ENCODE measurements around the gene HPDL. TPM values are rescaled to one million over a fixed set of nuclear protein-coding genes. Genes with fewer than 3 reads are reported as not detected.

HPDL gene
- total and polyA plus RNA-seq, 2 of the 8 experiments (the other 6 are each of a cell fraction or from before 2014, with no cell fraction given), result 58.5 to 62.7 TPM

DNA sequence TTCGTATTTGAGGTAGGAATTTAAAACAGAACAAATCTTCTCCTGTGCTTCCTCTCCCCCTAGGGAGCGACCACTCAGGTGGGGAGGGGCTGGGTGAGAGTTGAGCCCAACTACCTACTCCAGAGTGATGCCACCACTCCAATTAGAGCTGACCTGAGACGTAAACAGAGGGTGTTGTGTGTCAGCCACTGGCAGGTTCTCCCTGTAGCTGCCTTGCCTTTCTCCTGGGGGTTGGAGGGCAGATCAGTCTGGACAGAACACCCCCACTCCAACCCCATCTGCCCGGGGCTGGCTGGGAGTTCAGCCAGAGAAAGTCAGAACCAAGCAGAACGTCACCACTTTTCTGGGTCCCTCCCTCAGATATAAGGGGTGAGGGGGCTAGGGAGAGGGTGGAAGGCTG lies 2.0 kb downstream of the HPDL start:
- H3K14ac ChIP-seq (ENCODE audit: insufficient read length), result no peak overlapping the region
- no peak overlapping the region for H3K4ac ChIP-seq (replicated peaks; ENCODE audit: insufficient read length, low read depth, low read length)
- no peak overlapping the region for H2BK120ac ChIP-seq (replicated peaks; ENCODE audit: low read depth, low read length)
- H3K36me3 ChIP-seq (ENCODE audit: control insufficient read depth in 2 of 4, insufficient read depth in 4 of 4, low read length in 3 of 4), result peaks cover 7 to 38% (median 20%) of the 10 kb centered on the region in 4 experiments; a peak in 5 of 8 replicates
- no peak overlapping the region for H2BK20ac ChIP-seq (ENCODE audit: low read length)
- H4K8ac ChIP-seq (ENCODE audit: extremely low read depth, insufficient read depth, low read length), result no peak overlapping the region
- ChIA-PET POLR2A (ENCODE audit: partially characterized antibody) (interaction anchor here (0.6 to 16.3 kb wide), 18 partner anchors 8 to 549 kb away, joined by 3 to 472 read pairs (median 7); partner anchors contain the start of genes CCDC163, HECTD3, MMACHC and MUTYH), CTCF (ENCODE audit: partially characterized antibody) (interaction anchor here (0.6 to 5.3 kb wide), 11 partner anchors 11 to 315 kb away, joined by 3 to 29 read pairs (median 5); partner anchors contain the start of genes MUTYH and TOE1)
- peaks cover 7 to 21% (median 12%) of the 10 kb centered on the region in 4 experiments; a peak in 6 of 7 replicates for H3K4me1 ChIP-seq (replicated peaks in 1 of 4; ENCODE audit: control insufficient read depth in 3 of 4, insufficient read depth in 4 of 4, low read length in 3 of 4)
- H3K56ac ChIP-seq (replicated peaks; ENCODE audit: insufficient read length, low read depth, low read length), result no peak overlapping the region
- peaks cover 0 to 2% of the 10 kb centered on the region in 2 experiments for H4K20me1 ChIP-seq (replicated peaks in 1 of 2; ENCODE audit: control insufficient read depth in 1 of 2, insufficient read depth in 2 of 2, low read length in 2 of 2)
- H2BK5ac ChIP-seq (ENCODE audit: low read depth, low read length), result 0 out of 2 replicates have a peak overlapping the region, but pooled peaks have one; percentile 40
- no peak overlapping the region for H2BK15ac ChIP-seq (ENCODE audit: low read length)
- 0 out of 2 replicates have a peak, but pooled peaks have one; percentile 23 for TF ChIP-seq TAF1 (IDR thresholded peaks at IDR 0.05; ENCODE audit: low read depth, low read length)
- TF ChIP-seq NANOG (IDR thresholded peaks at IDR 0.05; ENCODE audit: insufficient read depth, low read depth, low read length, poor library complexity, severe bottlenecking), result no peak
- TF ChIP-seq POLR2AphosphoS5 (IDR thresholded peaks at IDR 0.05; ENCODE audit: low read depth, low read length), result peak; percentile 75
- 47% methylated on average over 5 of the region's 5 CpGs; no CpG with 5 or more reads in 1 of the 2 experiments for WGBS, 2 experiments (ENCODE audit: extremely low coverage in 1 of 2, insufficient coverage in 1 of 2, insufficient read length in 1 of 2, insufficient replicate concordance in 2 of 2, low coverage in 1 of 2, low lambda C conversion rate in 2 of 2, missing lambda C conversion rate in 1 of 2)
- H2AFZ ChIP-seq (ENCODE audit: low read length), result no peak overlapping the region
- H4K5ac ChIP-seq (ENCODE audit: insufficient read length, low read depth, low read length), result no peak overlapping the region
- no peak overlapping the region for H4K91ac ChIP-seq (replicated peaks; ENCODE audit: insufficient read length, low read length)
- FAIRE-seq (no peak), DNase-seq (ENCODE audit: low read depth in 1 of 2, low spot score in 2 of 2) (peak in 1 of 2 experiments; percentile 63)
- H3K79me1 ChIP-seq (ENCODE audit: low read depth, low read length), result peaks cover 5% of the 10 kb centered on the region; the same call in 1 of the 2 replicates
- no peak overlapping the region for H3K23ac ChIP-seq (ENCODE audit: insufficient read length)
- H3K18ac ChIP-seq (ENCODE audit: extremely low read depth, low read length), result no peak overlapping the region
- peak overlapping the region; percentile 61 to 69 (median 64); a peak in 7 of 8 replicates for H3K4me3 ChIP-seq (ENCODE audit: extremely low read depth in 1 of 4, insufficient read depth in 2 of 4, low read depth in 3 of 4, low read length in 4 of 4)
- H3K9me3 ChIP-seq (ENCODE audit: insufficient read depth in 2 of 2, low read depth in 1 of 2, low read length in 1 of 2), result no peaks in the 10 kb centered on the region
- no peak overlapping the region for H2AK5ac ChIP-seq (ENCODE audit: low read depth, low read length)
- H3K9ac ChIP-seq (replicated peaks in 1 of 4; ENCODE audit: extremely low read depth in 1 of 4, low read depth in 3 of 4, low read length in 3 of 4), result peak overlapping the region in 2 of 4 experiments; percentile 1 to 4; a peak in 2 of 7 replicates
- H2BK12ac ChIP-seq (ENCODE audit: low read depth, low read length), result no peak overlapping the region; the same call in 1 of the 2 replicates
- no peaks in the 10 kb centered on the region for H3K27me3 ChIP-seq (replicated peaks in 1 of 4; ENCODE audit: control insufficient read depth in 3 of 4, extremely low read depth in 1 of 4, insufficient read depth in 3 of 4, low read length in 3 of 4)
- H3K23me2 ChIP-seq (ENCODE audit: low read depth, low read length), result peaks cover 11% of the 10 kb centered on the region; the same call in 1 of the 2 replicates
- H3K79me2 ChIP-seq (ENCODE audit: control insufficient read depth in 1 of 2, insufficient read depth in 2 of 2, low read length in 2 of 2), result peaks cover 3 to 22% of the 10 kb centered on the region in 2 experiments; a peak in 3 of 4 replicates
- H3K4me2 ChIP-seq (ENCODE audit: insufficient read depth in 1 of 2, low read depth in 2 of 2, low read length in 2 of 2), result peak overlapping the region; percentile 71 to 89
- peak overlapping the region; percentile 43; the same call in 1 of the 2 replicates for H3K27ac ChIP-seq (ENCODE audit: low read depth, low read length)

Data from H1 (cell line).